ENCODE data around the gene ELOVL6.
"Not testable (repeated sequence)": the region's sequence is repeated elsewhere in the genome, so short reads cannot be mapped to it uniquely, and the experiment has no call there.

The ELOVL6 gene

GRCh38 chr4:110119880-110120279 is 78.5 kb downstream of the ELOVL6 start:
- no peak for DNase-seq

GRCh38 chr4:110119337-110119736 is 79.1 kb downstream of the ELOVL6 start:
- DNase-seq: peak; percentile 10

GRCh38 chr4:110112056-110112455 is 86.4 kb downstream of the ELOVL6 start:
- DNase-seq: no peak

DNA sequence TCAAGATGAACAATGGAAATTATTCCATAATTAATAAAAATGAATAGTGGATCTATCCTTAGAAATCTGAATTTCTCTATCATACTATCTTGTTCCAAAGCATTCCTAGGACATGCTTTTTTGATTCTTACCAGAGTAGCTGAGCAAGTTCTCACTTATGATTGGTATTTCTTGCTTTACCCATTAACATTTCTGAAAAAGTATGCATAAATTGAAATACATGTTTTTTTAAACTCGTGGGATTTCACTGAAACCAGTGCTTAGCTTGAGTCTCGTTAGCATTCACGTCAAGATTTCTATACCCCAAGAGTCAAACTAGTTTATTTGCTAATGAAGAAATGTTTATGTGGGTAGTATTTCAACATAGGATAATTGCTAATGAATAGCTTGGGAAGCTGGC is 89.0 kb downstream of the ELOVL6 start:
- no peak for DNase-seq

DNA sequence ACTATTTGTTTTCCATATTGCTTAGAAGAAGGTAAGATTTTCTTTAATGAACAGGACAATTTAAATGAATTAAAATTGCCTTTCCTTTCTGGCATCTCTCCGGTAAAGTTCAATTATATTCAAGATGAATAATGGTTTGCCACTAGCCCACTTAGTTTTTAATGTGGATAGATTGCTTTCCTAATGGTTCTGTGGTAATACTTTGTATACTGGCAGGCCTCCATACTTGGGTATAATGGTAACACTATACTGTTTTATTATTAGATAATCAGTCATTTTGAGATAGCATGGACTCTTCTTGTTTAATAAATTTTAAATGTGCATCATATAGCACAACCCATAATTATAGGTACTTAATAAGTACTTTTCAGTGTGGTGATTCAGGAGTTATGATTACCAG is 89.5 kb downstream of the ELOVL6 start:
- DNase-seq: no peak

DNA sequence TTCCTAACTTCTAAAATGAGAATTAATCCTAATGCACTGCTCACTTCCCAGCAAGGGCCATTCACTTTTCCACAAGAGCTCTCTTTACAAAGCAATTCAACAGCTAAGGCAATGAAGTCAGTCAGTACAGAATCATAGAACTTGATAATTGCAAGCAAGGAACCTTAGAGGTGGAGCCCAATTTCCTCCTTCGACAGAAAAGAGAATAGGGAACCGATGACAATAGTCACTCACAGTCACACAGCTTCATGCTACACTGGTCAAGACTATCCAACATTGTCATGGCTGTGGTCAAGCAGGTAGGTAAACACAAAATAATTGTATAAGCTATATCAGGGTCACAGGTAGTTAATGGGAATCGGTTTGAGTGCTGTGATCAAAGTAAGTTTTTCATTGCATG is 90.0 kb downstream of the ELOVL6 start:
- DNase-seq: no peak

- DNase-seq: no peak
Measured at GRCh38 chr4:110107866-110108265, 90.5 kb downstream of the ELOVL6 start.

DNA sequence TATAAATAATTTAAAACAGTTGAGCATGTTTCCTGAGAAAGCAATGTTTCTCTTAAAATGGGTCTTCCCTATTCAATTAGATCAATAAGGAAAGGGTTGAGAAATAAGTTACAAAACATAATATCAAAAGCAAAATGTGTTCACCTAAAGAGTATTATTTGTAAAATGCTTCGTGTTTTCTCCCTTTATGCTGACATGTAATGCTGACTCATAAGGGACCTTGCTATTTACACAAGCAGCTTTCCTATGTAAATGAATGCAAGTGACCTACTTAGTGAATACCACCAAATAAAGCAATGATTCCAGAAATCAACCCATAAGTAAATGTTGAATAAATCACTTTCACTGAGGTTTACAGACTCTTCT is 91.5 kb downstream of the ELOVL6 start:
- DNase-seq: peak; percentile 41

DNA sequence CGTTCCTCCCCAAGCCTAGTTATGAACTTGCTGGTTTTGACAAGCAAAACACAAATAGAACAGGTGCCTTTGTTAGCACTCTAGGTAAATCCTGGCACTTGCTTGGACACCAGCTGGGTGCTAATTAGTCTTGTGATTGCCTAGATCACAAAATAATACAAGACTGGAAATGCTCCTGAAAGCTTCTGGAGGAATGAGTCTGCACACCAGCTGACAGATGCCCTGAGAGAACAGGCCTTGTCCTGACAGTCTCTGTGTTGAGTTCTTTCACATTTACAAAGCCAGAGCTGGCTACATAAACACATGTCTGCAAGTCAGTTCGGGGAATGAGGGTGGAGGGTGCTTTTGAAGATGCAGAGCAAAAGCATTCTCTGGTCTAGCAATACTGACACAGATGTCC is 93.8 kb downstream of the ELOVL6 start:
- DNase-seq: no peak

GRCh38 chr4:110099638-110100037 is 98.8 kb downstream of the ELOVL6 start:
- DNase-seq: no peak

DNA sequence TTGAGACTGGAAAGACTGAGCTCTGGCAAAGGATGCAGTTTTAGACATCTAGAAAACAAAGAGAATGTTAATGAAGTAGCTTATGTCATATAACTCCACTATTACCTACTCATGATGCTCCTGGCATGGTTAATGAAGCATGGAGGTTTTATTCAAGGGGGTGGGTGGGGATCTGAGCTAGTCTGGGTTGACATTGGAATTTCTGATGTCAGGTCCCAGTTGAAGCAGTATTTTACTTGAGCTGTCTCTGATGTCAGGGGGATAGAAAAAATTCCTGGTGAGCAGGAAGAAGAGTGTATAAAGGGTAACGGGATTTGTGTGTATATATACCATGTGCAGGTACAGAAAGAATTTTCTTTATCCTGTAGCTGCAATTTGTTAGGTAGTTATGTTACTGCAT is 102.0 kb downstream of the ELOVL6 start:
- no peak for DNase-seq

DNA sequence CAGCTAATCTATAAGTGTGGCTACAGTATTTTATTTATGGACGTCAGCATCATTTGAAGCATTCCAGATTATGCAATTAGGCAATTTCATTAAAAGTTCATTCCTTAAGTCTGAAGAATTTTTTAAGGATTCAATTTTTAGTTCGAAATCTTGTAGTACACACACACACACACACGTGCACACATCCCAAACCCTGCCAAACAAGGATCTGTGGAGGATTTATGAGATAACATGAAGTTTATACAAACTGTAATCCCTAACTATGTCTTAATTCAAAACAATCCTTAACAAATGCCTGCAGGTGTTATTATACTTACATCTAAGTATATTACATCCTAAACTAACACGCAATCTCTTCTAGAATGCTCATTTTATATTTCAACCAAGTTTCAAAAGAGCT is 105.8 kb downstream of the ELOVL6 start:
- no peak for DNase-seq

- DNase-seq: no peak
Measured at GRCh38 chr4:110091434-110092140, 106.8 kb downstream of the ELOVL6 start.

DNA sequence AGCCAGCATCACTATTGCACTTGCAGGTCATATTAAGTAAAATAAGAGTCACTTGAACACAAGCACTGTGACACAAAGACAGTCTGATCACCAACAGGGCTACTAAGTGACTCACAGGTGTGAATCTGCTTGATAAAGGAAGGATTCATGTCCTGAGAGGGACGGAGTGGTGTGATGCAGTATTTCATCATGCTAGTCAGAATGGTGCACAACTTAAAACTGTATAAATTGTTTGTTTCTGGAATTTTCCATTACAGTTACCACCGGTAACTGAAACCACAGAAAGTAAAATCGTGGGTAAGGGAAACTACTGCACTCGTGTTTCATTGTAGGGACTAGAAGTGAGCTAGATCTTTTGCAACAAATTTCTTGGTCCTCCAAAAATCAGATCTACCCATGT is 109.7 kb downstream of the ELOVL6 start:
- peak; percentile 67 for DNase-seq

DNA sequence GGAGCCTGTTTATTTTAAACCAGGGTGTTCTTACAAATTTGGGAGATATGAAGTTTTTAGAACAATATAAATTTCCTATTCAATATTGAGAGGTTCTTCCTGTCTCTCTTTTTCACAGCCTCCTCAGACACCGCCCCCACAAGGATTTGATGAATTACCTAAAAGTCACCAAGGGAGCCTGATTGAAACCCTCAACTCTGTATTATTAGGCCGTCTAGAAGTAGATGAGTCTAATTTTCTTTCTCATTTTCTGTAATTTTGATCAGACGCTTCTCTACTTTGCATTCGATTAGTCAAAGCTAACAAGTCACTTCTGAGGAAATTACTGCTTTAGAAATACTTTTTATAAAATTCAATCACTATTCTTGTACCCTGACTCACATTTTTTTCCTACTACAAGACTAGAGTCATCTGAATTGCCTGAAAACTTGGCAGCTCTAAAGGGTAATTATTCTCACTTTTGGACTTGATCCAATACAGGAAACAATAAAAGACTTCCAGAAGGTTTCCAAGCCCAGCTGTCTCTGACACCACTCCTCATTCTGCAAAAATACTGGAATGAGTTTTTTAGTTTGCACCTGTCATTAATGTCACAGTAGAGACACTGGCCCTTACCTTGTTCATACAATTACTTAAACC is 111.2 kb downstream of the ELOVL6 start:
- DNase-seq: no peak

DNA sequence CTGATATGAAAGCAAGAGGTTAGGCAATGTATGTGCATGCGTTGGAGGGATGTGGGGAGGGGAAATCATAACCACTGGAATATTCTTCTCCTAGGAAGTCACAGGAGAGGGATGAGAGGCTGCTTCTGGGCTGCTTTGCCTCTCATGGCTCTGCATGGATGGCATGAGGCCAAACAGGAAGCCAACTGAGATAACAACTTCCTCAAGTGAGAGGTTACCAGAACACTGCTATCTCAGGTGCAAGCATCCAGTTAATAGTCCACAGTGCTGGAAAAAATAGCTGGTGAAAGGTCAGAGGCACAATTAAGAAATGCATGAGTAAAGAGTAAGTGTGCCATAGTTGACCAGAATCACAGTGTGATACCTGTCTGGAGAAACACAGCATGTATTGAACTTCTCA is 113.3 kb downstream of the ELOVL6 start:
- no peak for DNase-seq

- DNase-seq: no peak
Measured at GRCh38 chr4:110084154-110084553, 114.3 kb downstream of the ELOVL6 start.

- DNase-seq: not testable (repeated sequence)
Measured at GRCh38 chr4:110078148-110078547, 120.3 kb downstream of the ELOVL6 start.

DNA sequence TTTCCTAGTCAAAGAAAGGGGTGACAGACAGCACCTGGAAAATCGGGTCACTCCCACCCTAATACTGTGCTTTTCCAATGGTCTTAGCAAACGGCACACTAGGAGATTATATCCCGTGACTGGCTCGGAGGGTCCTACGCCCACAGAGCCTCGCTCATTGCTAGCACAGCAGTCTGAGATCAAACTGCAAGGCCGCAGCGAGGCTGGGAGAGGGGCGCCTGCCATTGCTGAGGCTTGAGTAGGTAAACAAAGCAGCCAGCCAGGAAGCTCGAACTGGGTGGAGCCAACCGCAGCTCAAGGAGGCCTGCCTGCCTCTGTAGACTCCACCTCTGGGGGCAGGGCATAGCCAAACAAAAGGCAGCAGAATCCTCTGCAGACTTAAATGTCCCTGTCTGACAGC is 121.6 kb downstream of the ELOVL6 start:
- DNase-seq: not testable (repeated sequence)

- DNase-seq: no peak
Measured at GRCh38 chr4:110075891-110076290, 122.5 kb downstream of the ELOVL6 start.

DNA sequence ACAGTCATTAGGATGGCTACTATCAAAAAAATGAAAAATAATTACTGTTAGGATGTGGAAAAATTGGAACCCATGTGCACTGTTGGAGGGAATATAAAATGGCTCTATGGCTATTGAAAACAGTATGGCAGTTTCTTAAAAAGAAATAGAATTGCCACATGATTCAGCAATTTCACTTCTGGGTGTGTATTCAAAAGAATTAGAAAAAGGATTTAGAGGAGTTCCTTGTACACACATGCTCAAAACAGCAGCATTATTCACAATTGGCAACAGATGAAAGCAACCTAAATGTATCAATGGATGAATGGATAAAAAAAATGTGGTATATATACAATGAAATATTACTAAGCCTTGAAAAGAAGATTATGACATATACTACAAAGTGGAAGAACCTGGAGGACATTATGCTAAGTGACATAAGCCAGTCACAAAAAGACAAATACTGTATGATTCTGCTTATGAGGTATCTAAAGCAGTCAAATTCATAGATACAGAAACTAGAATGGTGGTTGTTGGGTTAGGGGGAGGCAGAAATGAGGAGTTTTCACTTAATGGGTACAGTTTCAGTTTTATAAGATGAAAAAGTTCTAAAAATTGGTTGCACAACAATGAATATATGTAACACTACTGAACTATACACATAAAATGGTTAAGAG is 123.2 kb downstream of the ELOVL6 start:
- no peak for DNase-seq

GRCh38 chr4:110074570-110074969 is 123.8 kb downstream of the ELOVL6 start:
- DNase-seq: no peak

GRCh38 chr4:110073053-110073845 is 125.2 kb downstream of the ELOVL6 start:
- DNase-seq: no peak

DNA sequence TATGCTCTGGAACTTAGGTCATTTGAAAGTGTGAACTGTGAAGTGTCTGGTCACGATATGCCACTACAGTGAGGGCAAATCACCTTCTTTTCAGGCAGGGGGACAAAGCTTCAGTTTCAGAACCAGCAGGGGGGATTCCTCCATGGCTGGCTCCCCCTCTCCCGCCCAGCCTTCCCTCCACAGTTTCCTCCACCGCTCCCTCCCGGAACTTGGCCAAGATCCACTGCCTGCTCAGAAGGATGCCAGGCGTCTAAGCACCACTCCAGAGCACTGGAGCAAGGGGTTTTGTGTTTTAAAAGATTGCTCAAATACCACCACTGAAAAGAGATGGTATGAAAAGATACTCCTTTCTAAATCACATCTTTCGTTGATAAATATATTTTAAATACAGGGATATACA is 126.9 kb downstream of the ELOVL6 start:
- DNase-seq: no peak

All from activated CD4-positive, alpha-beta T cell treated with anti-CD3 and anti-CD28 coated beads, Interleukin-10, Interleukin-2, amounts not matched to agents 100 ng/mL and 50 ng/mL, durations not matched to agents 16 hours and 8 hours (primary cell).